CD4-positive, alpha-beta memory T cell (primary cell): ENCODE results near the gene ATP2C2. TPM values are rescaled to one million over a fixed set of nuclear protein-coding genes. Genes with fewer than 3 reads are reported as not detected.
A peak's percentile ranks its signal among the peaks of the same experiment; 100 is the strongest.

ENCODE experiments used
- CTCF ChIA-PET: fragments of 350-600 bp; sonication (Branson Sonifier 250); formaldehyde crosslinking; loops from one replicate; lab custom pipeline; 2021; ENCODE audit warnings: inconsistent platforms; ENCODE audit not compliant: partially characterized antibody; lab: Charles Lee
- POLR2A ChIA-PET: fragments of 350-600 bp; sonication (Branson Sonifier 250); formaldehyde crosslinking; loops from one replicate; lab custom pipeline; 2021; ENCODE audit not compliant: partially characterized antibody; lab: Charles Lee
- DNase-seq, 5 donors: peaks; one replicate each; pipeline versions ENCODE4 v3.0.0 to v3.0.0-alpha.2; 2020 to 2022; ENCODE audit warnings: mixed read lengths in 1 of 5
- H3K27ac ChIP-seq: one replicate; pipeline ENCODE4 v1.7.0; 2013; ENCODE audit warnings: low read depth, low read length
- H3K27me3 ChIP-seq: 2 replicates; pipeline ENCODE4 v1.7.0; 2013; ENCODE audit warnings: mild to moderate bottlenecking, low read length, moderate library complexity; ENCODE audit not compliant: insufficient read depth
- H3K36me3 ChIP-seq: 2 replicates; pipeline ENCODE4 v1.7.0; 2013; ENCODE audit warnings: mild to moderate bottlenecking, low read length, moderate library complexity; ENCODE audit not compliant: insufficient read depth
- H3K4me1 ChIP-seq: 2 replicates; pipeline ENCODE4 v1.7.0; 2013; ENCODE audit warnings: mild to moderate bottlenecking, low read length, moderate library complexity; ENCODE audit not compliant: insufficient read depth
- H3K4me3 ChIP-seq, 2 donors: one replicate each; pipeline ENCODE4 v1.7.0; 2013; ENCODE audit warnings: low read length in 2 of 2, mild to moderate bottlenecking in 1 of 2
- H3K9me3 ChIP-seq, 2 donors: one replicate each; pipeline ENCODE4 v1.7.0; 2013; ENCODE audit warnings: low read length in 2 of 2, control low read depth in 1 of 2; ENCODE audit not compliant: control insufficient read depth in 1 of 2
- H3K27ac Mint-ChIP-seq, 7 donors: one replicate each; pipeline ENCODE4 v1.8.0; 2020 to 2021; ENCODE audit warnings: mixed read lengths in 7 of 7, mild to moderate bottlenecking in 6 of 7, inconsistent platforms in 3 of 7, moderate library complexity in 3 of 7
- H3K27me3 Mint-ChIP-seq, 2 donors: one replicate each; pipeline ENCODE4 v1.8.0; 2020 to 2021; ENCODE audit warnings: mixed read lengths in 2 of 2
- H3K36me3 Mint-ChIP-seq, 2 donors: one replicate each; pipeline ENCODE4 v1.8.0; 2020 to 2021; ENCODE audit warnings: mixed read lengths in 2 of 2, inconsistent platforms in 1 of 2, mild to moderate bottlenecking in 1 of 2
- H3K4me1 Mint-ChIP-seq, 4 donors: one replicate each; pipeline ENCODE4 v1.8.0; 2020 to 2021; ENCODE audit warnings: mixed read lengths in 4 of 4, mild to moderate bottlenecking in 1 of 4
- H3K4me3 Mint-ChIP-seq, 8 donors: one replicate each; pipeline ENCODE4 v1.8.0; 2020 to 2021; ENCODE audit warnings: mixed read lengths in 8 of 8, mild to moderate bottlenecking in 7 of 8, moderate library complexity in 6 of 8, inconsistent platforms in 3 of 8
- H3K9me3 Mint-ChIP-seq, 8 donors: one replicate each; pipeline ENCODE4 v1.8.0; 2020 to 2021; ENCODE audit warnings: mixed read lengths in 8 of 8, mild to moderate bottlenecking in 5 of 8, inconsistent platforms in 3 of 8, moderate library complexity in 1 of 8
- intact Hi-C: fragments of 100-400 bp; cut with micrococcal nuclease; formaldehyde crosslinking; loops from one replicate; pipeline ENCODE4 v1.15.1; 2023
- polyA plus RNA-seq, 2 donors: library from polyadenylated mRNA; unstranded; fragments of 300-500 nt; fragmentation: Illumina TruSeq; gene quantifications; one replicate each; pipeline ENCODE4 v1.2.3, GENCODE V29; 2021
- total RNA-seq, 2 experiments: library from RNA; stranded (reverse); gene quantifications; one replicate each; pipeline ENCODE4 v1.2.3, GENCODE V29; 2021

ATP2C2 gene, protein sequence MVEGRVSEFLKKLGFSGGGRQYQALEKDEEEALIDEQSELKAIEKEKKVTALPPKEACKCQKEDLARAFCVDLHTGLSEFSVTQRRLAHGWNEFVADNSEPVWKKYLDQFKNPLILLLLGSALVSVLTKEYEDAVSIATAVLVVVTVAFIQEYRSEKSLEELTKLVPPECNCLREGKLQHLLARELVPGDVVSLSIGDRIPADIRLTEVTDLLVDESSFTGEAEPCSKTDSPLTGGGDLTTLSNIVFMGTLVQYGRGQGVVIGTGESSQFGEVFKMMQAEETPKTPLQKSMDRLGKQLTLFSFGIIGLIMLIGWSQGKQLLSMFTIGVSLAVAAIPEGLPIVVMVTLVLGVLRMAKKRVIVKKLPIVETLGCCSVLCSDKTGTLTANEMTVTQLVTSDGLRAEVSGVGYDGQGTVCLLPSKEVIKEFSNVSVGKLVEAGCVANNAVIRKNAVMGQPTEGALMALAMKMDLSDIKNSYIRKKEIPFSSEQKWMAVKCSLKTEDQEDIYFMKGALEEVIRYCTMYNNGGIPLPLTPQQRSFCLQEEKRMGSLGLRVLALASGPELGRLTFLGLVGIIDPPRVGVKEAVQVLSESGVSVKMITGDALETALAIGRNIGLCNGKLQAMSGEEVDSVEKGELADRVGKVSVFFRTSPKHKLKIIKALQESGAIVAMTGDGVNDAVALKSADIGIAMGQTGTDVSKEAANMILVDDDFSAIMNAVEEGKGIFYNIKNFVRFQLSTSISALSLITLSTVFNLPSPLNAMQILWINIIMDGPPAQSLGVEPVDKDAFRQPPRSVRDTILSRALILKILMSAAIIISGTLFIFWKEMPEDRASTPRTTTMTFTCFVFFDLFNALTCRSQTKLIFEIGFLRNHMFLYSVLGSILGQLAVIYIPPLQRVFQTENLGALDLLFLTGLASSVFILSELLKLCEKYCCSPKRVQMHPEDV
- total RNA-seq (not detected), polyA plus RNA-seq (not detected)

DNA sequence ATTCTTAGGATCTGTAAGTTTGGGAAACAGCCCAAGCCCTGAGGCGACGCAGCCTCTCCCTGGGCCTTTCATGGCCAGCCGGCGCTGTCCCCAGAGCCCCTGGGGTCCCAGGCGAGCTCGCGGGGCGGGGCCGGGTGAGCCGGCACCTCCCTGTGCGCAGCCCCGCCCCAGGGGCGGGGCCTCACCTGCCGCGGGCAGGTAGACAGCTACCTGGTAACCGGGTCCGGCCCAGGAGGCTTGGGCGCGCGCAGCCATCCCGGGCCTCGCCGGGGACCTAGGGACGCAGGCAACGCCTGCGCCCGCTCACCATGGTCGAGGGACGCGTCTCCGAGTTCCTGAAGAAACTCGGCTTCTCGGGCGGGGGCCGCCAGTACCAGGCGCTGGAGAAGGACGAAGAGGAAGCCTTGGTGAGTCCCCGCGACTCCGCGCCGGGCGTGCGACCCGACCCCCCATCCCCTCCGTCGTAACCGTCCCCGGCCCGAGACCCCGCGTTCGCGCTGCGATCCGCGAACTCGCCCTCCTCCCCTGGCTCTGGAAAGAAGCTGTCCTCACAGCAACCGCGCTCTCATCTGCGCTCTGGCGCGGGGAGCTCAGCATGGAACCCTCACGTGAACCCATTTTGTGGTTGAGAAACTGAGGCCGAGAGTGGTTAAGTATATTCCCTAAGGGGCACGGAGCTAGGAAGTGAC, at the start of gene ATP2C2:
Gene ATP2C2 (plus strand): TSS at position 231 of the 689 bp plus-strand sequence. CDS start 78 bp downstream, at position 309.
- H3K9me3 ChIP-seq: no peaks in the 10 kb centered on the region
- CTCF ChIA-PET: no interaction called here
- peak within 1 kb of the TSS in 4 of 8 donors; percentile 15 to 61 (median 48) for H3K4me3 Mint-ChIP-seq
- H3K27me3 ChIP-seq: peaks cover 4% of the 10 kb centered on the region
- no peak within 1 kb of the TSS for H3K27ac ChIP-seq
- POLR2A ChIA-PET: no interaction called here
- no peak within 1 kb of the TSS for H3K4me3 ChIP-seq
- peaks cover 6 to 24% (median 11%) of the 10 kb centered on the region in 4 donors for H3K4me1 Mint-ChIP-seq
- H3K9me3 Mint-ChIP-seq: no peaks in the 10 kb centered on the region
- H3K4me1 ChIP-seq: no peaks in the 10 kb centered on the region
- H3K27me3 Mint-ChIP-seq: peaks cover 32 to 38% of the 10 kb centered on the region in 2 donors
- DNase-seq: no peak
- intact Hi-C loops: no loop called here
- H3K36me3 Mint-ChIP-seq: no peaks in the 10 kb centered on the region
- no peaks in the 10 kb centered on the region for H3K36me3 ChIP-seq
- no peak within 1 kb of the TSS for H3K27ac Mint-ChIP-seq

DNA sequence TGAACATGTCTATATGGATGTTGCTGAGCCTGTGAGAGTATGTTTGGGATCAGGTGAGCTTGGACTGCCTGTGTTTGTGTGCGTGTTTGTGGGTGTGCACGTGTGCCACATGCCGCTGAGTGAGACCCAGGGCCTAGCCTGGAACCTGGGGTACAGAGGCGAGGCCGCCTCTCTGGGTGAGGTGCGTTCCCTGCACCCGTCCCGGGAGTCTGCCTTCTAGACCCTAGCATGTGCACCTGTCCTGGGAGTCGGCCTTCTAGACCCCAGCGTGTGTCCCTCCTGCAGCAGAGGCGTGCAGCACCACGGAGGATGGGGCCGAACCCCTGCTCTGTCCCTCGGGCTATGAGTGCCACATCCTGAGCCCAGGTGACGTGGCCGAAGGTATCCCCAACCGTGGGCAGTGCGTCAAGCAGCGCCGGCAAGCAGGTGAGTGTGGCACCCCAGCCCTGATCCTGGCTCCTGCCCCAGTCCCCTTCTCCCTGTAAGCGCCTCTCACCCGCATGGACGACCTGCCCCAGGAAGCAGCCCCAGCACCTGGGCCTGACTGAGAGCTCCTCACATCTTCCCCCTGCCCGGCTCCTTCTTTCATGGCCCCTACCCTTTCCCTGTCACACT, 49.1 kb upstream of the ATP2C2 start:
- Histone ChIP-seq H3K27me3 (no peaks in the 10 kb centered on the region), H3K27ac (no peak overlapping the region), H3K36me3 (no peaks in the 10 kb centered on the region), H3K4me3 (no peak overlapping the region), H3K4me1 (no peaks in the 10 kb centered on the region), H3K9me3 (no peaks in the 10 kb centered on the region)
- Mint-ChIP-seq H3K9me3 (peaks cover 0 to 12% (median 4%) of the 10 kb centered on the region in 8 donors), H3K4me3 (no peak overlapping the region), H3K4me1 (no peaks in the 10 kb centered on the region), H3K27me3 (peaks cover 7 to 10% of the 10 kb centered on the region in 2 donors), H3K36me3 (peaks cover 0 to 1% of the 10 kb centered on the region in 2 donors), H3K27ac (no peak overlapping the region)
- ChIA-PET CTCF (no interaction called here), POLR2A (no interaction called here)
- intact Hi-C loops: no loop called here
- no peak for DNase-seq

DNA sequence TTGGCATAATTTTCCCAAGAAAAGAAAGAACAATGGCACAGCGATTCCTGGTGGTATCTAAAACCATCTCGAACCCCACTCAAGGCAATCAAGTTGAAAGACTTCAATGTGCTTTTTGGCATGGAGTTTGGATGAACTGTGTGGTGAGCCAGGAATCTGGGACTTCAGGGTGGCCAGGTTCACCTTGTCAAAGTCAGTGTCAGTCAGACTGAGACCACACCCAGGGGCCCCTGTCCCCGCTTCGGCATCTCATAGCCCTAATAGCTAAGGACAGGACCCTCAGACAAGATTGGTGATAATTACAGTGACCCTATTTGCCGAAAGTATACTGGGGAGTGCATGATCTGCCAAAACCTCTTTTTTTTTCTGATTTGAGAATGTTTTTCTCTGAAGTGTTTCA, 47.8 kb upstream of the ATP2C2 start:
- Histone ChIP-seq H3K9me3 (no peaks in the 10 kb centered on the region), H3K4me3 (no peak overlapping the region), H3K4me1 (no peaks in the 10 kb centered on the region), H3K27ac (no peak overlapping the region), H3K36me3 (no peaks in the 10 kb centered on the region), H3K27me3 (no peaks in the 10 kb centered on the region)
- no peak overlapping the region for H3K4me3 Mint-ChIP-seq
- H3K36me3 Mint-ChIP-seq: peaks cover 0 to 1% of the 10 kb centered on the region in 2 donors
- intact Hi-C loops: no loop called here
- peaks cover 4 to 5% of the 10 kb centered on the region in 2 donors for H3K27me3 Mint-ChIP-seq
- ChIA-PET POLR2A (no interaction called here), CTCF (no interaction called here)
- no peak for DNase-seq
- no peak overlapping the region for H3K27ac Mint-ChIP-seq
- H3K9me3 Mint-ChIP-seq: peaks cover 0 to 12% (median 4%) of the 10 kb centered on the region in 8 donors
- no peaks in the 10 kb centered on the region for H3K4me1 Mint-ChIP-seq

DNA sequence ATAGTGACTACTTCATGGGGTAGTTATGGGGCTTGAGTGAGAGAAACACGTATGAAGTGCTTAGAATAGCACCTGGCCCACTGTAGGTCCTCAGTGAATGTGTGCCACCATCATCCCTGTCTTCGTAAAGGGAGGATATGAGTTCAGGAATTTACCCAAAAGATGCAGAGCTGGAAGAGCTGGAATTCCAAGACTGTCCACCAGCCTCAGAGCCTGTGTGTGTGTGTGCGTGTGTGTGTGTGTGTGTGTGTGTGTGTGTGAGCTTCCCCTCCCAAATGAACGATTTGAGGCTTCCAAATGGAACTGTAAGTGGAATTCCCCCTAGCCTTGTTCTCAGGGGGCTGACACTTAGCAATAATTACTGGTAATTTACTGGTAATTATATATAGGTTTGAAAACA, 46.4 kb upstream of the ATP2C2 start:
- H3K36me3 ChIP-seq: no peaks in the 10 kb centered on the region
- ChIA-PET POLR2A (no interaction called here), CTCF (no interaction called here)
- Mint-ChIP-seq H3K27me3 (peaks cover 3 to 5% of the 10 kb centered on the region in 2 donors), H3K36me3 (peaks cover 0 to 1% of the 10 kb centered on the region in 2 donors), H3K4me3 (no peak overlapping the region), H3K27ac (no peak overlapping the region), H3K9me3 (peaks cover 0 to 12% (median 4%) of the 10 kb centered on the region in 8 donors), H3K4me1 (no peaks in the 10 kb centered on the region)
- H3K4me3 ChIP-seq: no peak overlapping the region
- H3K4me1 ChIP-seq: no peaks in the 10 kb centered on the region
- intact Hi-C loops: no loop called here
- H3K27me3 ChIP-seq: no peaks in the 10 kb centered on the region
- H3K27ac ChIP-seq: no peak overlapping the region
- no peaks in the 10 kb centered on the region for H3K9me3 ChIP-seq
- DNase-seq: no peak

DNA sequence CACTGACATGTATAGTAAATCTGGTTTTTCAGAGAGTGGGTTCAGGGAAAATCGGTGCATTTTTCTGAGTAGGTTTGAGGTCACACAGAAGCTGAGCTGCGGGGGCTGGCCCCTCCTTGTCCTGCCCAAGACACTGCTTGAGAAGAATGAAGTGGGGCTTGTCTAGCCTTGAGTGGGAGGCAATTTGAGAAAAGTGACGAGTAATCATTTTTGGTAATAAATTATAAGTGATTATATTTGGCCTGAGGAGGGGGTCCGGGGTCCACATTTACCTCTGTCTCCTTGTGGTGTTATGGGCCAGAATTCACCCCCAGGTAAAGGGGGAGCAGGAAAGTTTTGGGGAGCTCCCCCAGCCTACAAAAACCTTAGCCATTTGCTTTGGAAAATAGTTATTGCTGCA, 45.6 kb upstream of the ATP2C2 start:
- Histone ChIP-seq H3K36me3 (no peaks in the 10 kb centered on the region), H3K27me3 (no peaks in the 10 kb centered on the region), H3K27ac (no peak overlapping the region), H3K9me3 (no peaks in the 10 kb centered on the region), H3K4me3 (no peak overlapping the region), H3K4me1 (no peaks in the 10 kb centered on the region)
- ChIA-PET CTCF (no interaction called here), POLR2A (no interaction called here)
- Mint-ChIP-seq H3K27me3 (peaks cover 4 to 5% of the 10 kb centered on the region in 2 donors), H3K4me1 (no peaks in the 10 kb centered on the region), H3K27ac (no peak overlapping the region), H3K9me3 (peaks cover 0 to 10% (median 3%) of the 10 kb centered on the region in 8 donors), H3K4me3 (no peak overlapping the region), H3K36me3 (peaks cover 0 to under 1% of the 10 kb centered on the region in 2 donors)
- no peak for DNase-seq
- intact Hi-C loops: no loop called here

DNA sequence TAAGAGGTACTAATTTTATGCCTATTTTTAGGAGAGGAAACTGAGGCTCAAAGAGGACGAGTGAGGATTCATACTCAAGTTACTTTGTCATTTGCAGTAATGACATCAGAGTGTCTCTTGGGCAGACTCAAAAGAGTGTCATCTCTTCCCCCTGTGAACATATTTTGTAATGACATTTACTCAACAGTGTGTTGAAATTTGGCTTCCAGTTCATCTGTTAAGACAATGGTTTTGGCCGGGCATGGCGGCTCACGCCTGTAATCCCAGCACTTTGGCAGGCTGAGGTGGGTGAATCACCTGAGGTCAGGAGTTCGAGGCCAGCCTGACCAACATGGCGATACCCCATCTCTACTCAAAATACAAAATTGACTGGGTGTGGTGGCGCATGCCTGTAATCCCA, 44.7 kb upstream of the ATP2C2 start:
- H3K27me3 Mint-ChIP-seq: peaks cover 4 to 7% of the 10 kb centered on the region in 2 donors
- Histone ChIP-seq H3K9me3 (no peaks in the 10 kb centered on the region), H3K4me1 (no peaks in the 10 kb centered on the region), H3K36me3 (no peaks in the 10 kb centered on the region), H3K4me3 (no peak overlapping the region), H3K27me3 (no peaks in the 10 kb centered on the region), H3K27ac (no peak overlapping the region)
- H3K4me1 Mint-ChIP-seq: no peaks in the 10 kb centered on the region
- CTCF ChIA-PET: no interaction called here
- H3K27ac Mint-ChIP-seq: no peak overlapping the region
- H3K4me3 Mint-ChIP-seq: no peak overlapping the region
- DNase-seq: no peak
- H3K36me3 Mint-ChIP-seq: no peaks in the 10 kb centered on the region
- intact Hi-C loops: no loop called here
- peaks cover 0 to 9% (median 3%) of the 10 kb centered on the region in 8 donors for H3K9me3 Mint-ChIP-seq
- POLR2A ChIA-PET: no interaction called here
